Panc1 (cell line): ENCODE data around the gene SPSB1.

Experiments
- TCF7L2 ChIP-seq: IDR thresholded peaks from 2 replicates; pipeline ENCODE4 v1.6.1; 2011; ENCODE audit warnings: mild to moderate bottlenecking, low read depth, low read length, inconsistent platforms
- TF ChIP-seq, protein P1 (sequence below): fragments of 450-650 bp; IDR thresholded peaks from 2 replicates; pipeline ENCODE4 v1.5.1; 2017; ENCODE audit warnings: mild to moderate bottlenecking
- TF ChIP-seq, protein P2 (sequence below), 2 experiments: IDR thresholded peaks; 2 replicates each; pipeline ENCODE4 v1.6.1; 2011 to 2012; ENCODE audit warnings: low read depth in 2 of 2, control low read depth in 1 of 2, low read length in 1 of 2, mild to moderate bottlenecking in 1 of 2, moderate library complexity in 1 of 2; ENCODE audit not compliant: insufficient read depth in 1 of 2

DNA sequence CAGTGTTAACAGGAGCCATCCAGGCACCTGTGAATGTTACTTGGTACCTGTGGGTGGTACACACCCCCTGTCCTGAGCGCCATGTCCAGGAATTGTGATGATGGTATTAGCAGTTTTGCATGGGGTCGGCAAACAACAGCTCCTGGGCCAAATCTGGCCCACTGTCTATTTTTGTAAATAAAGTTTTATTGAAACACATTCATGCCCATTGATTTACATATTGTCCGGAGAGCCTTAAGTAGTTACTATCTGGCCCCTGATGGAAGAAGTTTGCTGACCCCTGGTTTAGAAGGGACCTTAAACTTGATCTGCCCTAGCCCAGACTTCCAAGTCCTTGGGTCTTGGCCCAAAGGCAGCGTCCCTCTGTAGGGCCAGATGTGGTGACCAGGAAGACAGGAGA lies 58.3 kb downstream of the SPSB1 start:
- TF ChIP-seq, protein P1, sequence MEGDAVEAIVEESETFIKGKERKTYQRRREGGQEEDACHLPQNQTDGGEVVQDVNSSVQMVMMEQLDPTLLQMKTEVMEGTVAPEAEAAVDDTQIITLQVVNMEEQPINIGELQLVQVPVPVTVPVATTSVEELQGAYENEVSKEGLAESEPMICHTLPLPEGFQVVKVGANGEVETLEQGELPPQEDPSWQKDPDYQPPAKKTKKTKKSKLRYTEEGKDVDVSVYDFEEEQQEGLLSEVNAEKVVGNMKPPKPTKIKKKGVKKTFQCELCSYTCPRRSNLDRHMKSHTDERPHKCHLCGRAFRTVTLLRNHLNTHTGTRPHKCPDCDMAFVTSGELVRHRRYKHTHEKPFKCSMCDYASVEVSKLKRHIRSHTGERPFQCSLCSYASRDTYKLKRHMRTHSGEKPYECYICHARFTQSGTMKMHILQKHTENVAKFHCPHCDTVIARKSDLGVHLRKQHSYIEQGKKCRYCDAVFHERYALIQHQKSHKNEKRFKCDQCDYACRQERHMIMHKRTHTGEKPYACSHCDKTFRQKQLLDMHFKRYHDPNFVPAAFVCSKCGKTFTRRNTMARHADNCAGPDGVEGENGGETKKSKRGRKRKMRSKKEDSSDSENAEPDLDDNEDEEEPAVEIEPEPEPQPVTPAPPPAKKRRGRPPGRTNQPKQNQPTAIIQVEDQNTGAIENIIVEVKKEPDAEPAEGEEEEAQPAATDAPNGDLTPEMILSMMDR = no peak
- TF ChIP-seq, protein P2, sequence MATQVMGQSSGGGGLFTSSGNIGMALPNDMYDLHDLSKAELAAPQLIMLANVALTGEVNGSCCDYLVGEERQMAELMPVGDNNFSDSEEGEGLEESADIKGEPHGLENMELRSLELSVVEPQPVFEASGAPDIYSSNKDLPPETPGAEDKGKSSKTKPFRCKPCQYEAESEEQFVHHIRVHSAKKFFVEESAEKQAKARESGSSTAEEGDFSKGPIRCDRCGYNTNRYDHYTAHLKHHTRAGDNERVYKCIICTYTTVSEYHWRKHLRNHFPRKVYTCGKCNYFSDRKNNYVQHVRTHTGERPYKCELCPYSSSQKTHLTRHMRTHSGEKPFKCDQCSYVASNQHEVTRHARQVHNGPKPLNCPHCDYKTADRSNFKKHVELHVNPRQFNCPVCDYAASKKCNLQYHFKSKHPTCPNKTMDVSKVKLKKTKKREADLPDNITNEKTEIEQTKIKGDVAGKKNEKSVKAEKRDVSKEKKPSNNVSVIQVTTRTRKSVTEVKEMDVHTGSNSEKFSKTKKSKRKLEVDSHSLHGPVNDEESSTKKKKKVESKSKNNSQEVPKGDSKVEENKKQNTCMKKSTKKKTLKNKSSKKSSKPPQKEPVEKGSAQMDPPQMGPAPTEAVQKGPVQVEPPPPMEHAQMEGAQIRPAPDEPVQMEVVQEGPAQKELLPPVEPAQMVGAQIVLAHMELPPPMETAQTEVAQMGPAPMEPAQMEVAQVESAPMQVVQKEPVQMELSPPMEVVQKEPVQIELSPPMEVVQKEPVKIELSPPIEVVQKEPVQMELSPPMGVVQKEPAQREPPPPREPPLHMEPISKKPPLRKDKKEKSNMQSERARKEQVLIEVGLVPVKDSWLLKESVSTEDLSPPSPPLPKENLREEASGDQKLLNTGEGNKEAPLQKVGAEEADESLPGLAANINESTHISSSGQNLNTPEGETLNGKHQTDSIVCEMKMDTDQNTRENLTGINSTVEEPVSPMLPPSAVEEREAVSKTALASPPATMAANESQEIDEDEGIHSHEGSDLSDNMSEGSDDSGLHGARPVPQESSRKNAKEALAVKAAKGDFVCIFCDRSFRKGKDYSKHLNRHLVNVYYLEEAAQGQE (IDR thresholded peaks at IDR 0.05; ENCODE audit: insufficient read depth in 1 of 2, low read depth in 2 of 2, low read length in 1 of 2) = no peak
- TF ChIP-seq TCF7L2 = no peak
